ENCODE results near the gene RARB. TPM values are rescaled to one million over a fixed set of nuclear protein-coding genes. Genes with fewer than 3 reads are reported as not detected.

Gene RARB
- total and polyA plus RNA-seq, 9 donors: 3.5 to 13.4 (median 7.9) TPM

DNA sequence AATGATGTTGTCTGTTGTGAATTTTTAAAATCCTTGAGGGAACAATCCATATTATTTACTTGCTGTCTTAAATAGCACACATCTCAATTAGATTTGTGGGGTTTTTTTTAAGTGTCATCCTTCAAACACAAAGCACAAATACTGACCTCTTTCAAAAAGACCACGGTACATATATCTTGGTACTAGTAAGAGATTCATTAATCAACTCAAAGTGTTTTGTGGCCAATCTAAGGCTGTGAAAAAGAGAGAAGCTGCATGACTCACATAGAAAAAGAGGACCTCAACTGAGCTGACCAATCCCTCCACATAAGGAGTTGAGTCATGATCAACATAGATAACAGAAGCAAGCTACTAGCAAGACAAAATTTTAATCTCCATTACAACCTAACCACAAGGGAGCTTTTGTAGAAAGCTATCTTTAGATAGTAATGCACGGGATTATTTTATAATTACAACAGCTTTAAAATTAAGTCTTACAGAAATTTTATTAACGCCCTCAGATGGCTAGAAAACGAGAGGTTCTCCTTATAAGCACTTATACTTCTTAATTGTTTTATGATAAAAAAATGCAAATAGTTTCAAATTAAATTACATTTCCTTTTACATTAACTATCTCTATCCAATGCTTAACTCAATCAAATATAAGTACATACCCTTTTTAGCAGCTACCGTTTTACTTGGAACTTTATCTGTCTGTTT, 176.2 kb downstream of the RARB start:
- H3K9me3 ChIP-seq: no peaks in the 10 kb centered on the region
- H3K27me3 ChIP-seq: no peaks in the 10 kb centered on the region
- intact Hi-C loops (cut with DNase I): no loop called here
- H3K27ac ChIP-seq: no peak overlapping the region
- H3K36me3 ChIP-seq: no peaks in the 10 kb centered on the region
- DNase-seq: no peak
- TF ChIP-seq, protein P1, sequence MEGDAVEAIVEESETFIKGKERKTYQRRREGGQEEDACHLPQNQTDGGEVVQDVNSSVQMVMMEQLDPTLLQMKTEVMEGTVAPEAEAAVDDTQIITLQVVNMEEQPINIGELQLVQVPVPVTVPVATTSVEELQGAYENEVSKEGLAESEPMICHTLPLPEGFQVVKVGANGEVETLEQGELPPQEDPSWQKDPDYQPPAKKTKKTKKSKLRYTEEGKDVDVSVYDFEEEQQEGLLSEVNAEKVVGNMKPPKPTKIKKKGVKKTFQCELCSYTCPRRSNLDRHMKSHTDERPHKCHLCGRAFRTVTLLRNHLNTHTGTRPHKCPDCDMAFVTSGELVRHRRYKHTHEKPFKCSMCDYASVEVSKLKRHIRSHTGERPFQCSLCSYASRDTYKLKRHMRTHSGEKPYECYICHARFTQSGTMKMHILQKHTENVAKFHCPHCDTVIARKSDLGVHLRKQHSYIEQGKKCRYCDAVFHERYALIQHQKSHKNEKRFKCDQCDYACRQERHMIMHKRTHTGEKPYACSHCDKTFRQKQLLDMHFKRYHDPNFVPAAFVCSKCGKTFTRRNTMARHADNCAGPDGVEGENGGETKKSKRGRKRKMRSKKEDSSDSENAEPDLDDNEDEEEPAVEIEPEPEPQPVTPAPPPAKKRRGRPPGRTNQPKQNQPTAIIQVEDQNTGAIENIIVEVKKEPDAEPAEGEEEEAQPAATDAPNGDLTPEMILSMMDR (IDR thresholded peaks at IDR 0.05): no peak
- TF ChIP-seq EP300 (IDR thresholded peaks at IDR 0.05) (no peak), POLR2A (IDR thresholded peaks at IDR 0.05) (no peak)
- no peak overlapping the region for H3K4me3 ChIP-seq
- WGBS, 3 donors: 72 to 81% (median 77%) methylated on average over 5 of the region's 5 CpGs
- no peaks in the 10 kb centered on the region for H3K4me1 ChIP-seq (ENCODE audit: insufficient read depth)

DNA sequence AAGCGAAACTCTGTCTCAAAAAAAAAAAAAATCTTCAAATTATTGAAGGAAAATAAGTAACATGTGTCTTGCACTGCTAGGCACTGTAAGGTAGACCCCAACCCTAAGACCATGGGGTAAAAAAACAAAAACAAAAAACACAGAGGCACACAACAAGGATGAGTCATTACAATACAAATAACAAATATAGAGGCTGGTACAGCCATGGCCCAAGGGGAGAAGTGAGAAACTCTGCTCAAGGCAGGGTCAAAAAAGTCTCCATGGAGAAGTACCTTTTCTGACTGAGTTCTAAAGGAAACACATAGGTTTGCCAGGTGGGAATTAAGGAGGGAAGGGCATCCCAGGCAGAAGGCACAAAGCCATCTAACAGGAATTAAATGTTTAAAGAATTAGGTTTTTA, 182.1 kb downstream of the RARB start:
- Histone ChIP-seq H3K4me1 (ENCODE audit: insufficient read depth) (no peaks in the 10 kb centered on the region), H3K27ac (no peak overlapping the region), H3K27me3 (no peaks in the 10 kb centered on the region), H3K9me3 (no peaks in the 10 kb centered on the region), H3K36me3 (no peaks in the 10 kb centered on the region), H3K4me3 (no peak overlapping the region)
- 89 to 100% (median 92%) methylated on average over 1 of the region's 1 CpG for WGBS, 3 donors
- TF ChIP-seq, protein P1 (IDR thresholded peaks at IDR 0.05): no peak
- TF ChIP-seq POLR2A (IDR thresholded peaks at IDR 0.05) (no peak), EP300 (IDR thresholded peaks at IDR 0.05) (no peak)
- intact Hi-C loops (cut with DNase I): no loop called here
- no peak for DNase-seq

DNA sequence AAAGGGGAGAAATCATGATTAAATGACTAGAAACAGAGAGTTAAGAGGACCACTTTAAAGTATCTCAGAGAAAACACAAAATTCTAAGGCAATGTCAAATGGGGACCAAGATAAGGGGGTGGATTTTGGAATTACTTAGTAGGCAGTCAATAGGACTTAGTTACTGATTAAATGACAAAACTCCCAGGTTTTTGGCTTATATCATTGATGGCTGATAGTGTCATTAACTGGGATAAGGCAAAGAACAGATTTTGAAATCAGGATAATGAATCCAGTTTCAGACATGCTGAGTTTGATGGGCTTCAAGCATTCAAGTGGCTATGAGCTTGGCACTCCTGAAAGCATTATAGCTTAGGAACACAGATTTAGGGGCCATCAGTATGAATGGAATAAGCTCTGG, 182.7 kb downstream of the RARB start:
- Histone ChIP-seq H3K27me3 (no peaks in the 10 kb centered on the region), H3K4me3 (no peak overlapping the region), H3K36me3 (no peaks in the 10 kb centered on the region), H3K9me3 (no peaks in the 10 kb centered on the region), H3K4me1 (ENCODE audit: insufficient read depth) (no peaks in the 10 kb centered on the region), H3K27ac (no peak overlapping the region)
- intact Hi-C loops (cut with DNase I): no loop called here
- TF ChIP-seq POLR2A (IDR thresholded peaks at IDR 0.05) (no peak), EP300 (IDR thresholded peaks at IDR 0.05) (no peak)
- TF ChIP-seq, protein P1 (IDR thresholded peaks at IDR 0.05): no peak
- DNase-seq: no peak

DNA sequence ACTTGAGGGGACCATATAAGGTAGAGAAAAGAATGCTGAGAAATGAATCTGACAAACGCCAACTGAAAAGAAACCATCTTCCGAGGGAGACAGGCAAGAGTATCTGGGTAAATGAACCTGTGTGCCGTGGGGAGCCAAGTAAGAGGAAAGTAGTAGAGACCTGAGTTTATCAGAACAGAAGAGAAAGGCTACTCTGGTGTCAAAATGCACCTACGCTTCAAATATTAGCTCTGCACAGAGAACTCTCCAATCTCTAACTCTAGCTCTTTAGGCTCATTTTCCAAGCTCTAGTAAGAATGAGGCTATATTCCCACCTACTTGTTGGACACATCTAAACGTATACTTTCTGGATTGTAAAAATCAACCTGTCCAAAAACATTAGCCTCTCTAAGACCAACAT, 183.1 kb downstream of the RARB start:
- Histone ChIP-seq H3K27ac (no peak overlapping the region), H3K27me3 (no peaks in the 10 kb centered on the region), H3K4me1 (ENCODE audit: insufficient read depth) (no peaks in the 10 kb centered on the region), H3K9me3 (no peaks in the 10 kb centered on the region), H3K36me3 (no peaks in the 10 kb centered on the region), H3K4me3 (no peak overlapping the region)
- no peak for TF ChIP-seq EP300 (IDR thresholded peaks at IDR 0.05)
- intact Hi-C loops (cut with DNase I): no loop called here
- DNase-seq: no peak
- 92 to 96% (median 93%) methylated on average over 5 of the region's 5 CpGs for WGBS, 3 donors

DNA sequence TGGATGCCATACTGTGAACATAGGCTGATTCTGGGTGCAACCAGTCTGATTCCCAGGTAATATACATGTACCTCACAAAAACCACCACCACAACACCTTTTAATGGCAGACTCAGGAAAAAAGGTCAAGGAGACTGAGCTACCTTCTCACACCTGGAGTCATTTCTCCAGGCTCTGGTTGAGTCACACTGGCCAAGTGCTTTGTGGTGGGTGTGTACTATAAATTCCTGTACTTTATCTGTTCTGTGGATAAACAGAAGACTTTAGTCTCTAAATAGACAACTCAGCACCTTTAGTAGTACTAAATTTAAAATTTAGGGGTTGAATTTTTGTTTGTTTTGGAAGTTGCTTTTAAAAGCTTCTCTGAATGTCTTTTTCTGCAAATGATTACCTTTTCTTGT, 190.0 kb downstream of the RARB start:
- intact Hi-C loops (cut with DNase I): no loop called here
- Histone ChIP-seq H3K36me3 (no peaks in the 10 kb centered on the region), H3K27ac (no peak overlapping the region), H3K27me3 (no peaks in the 10 kb centered on the region), H3K4me1 (ENCODE audit: insufficient read depth) (no peaks in the 10 kb centered on the region), H3K4me3 (no peak overlapping the region), H3K9me3 (no peaks in the 10 kb centered on the region)
- TF ChIP-seq, protein P1 (IDR thresholded peaks at IDR 0.05): no peak
- TF ChIP-seq POLR2A (IDR thresholded peaks at IDR 0.05): no peak
- no peak for TF ChIP-seq EP300 (IDR thresholded peaks at IDR 0.05)
- no peak for DNase-seq
